Right lobe of liver (tissue), 6 donors: ENCODE data around the gene DCTN3. TPM values are rescaled to one million over a fixed set of nuclear protein-coding genes. Genes with fewer than 3 reads are reported as not detected.

Experiments used
- ATAC-seq, 4 donors: fragments of 200-7000 bp; cut with Tn5 transposase; one replicate each; pipeline ENCODE4 v1.9.1; 2020; ENCODE audit warnings: mild to moderate bottlenecking in 4 of 4, moderate library complexity in 4 of 4
- DNase-seq, 3 donors: peaks; one replicate each; pipeline ENCODE4 v3.0.0-alpha.2; 2020
- H3K27ac ChIP-seq, 3 donors: fragments of 200-600 bp; one replicate each; pipeline ENCODE4 v1.8.0; 2022
- H3K27me3 ChIP-seq, 2 donors: fragments of 200-600 bp; one replicate each; pipeline ENCODE4 v1.8.0; 2022
- H3K36me3 ChIP-seq, 4 donors: fragments of 200-600 bp; sonication (generic) in 1 of 4; one replicate each; pipeline versions ENCODE4 v1.5.1 to v1.8.0; 2017 to 2022; ENCODE audit warnings: control low read depth in 1 of 4
- H3K4me1 ChIP-seq, 4 donors: fragments of 200-600 bp; sonication (generic) in 1 of 4; one replicate each; pipeline versions ENCODE4 v1.5.1 to v1.8.0; 2017 to 2022; ENCODE audit warnings: control low read depth in 1 of 4
- H3K4me3 ChIP-seq, 3 donors: fragments of 200-600 bp; one replicate each; pipeline ENCODE4 v1.8.0; 2022
- H3K9me3 ChIP-seq, 4 donors: fragments of 200-600 bp; sonication (generic) in 1 of 4; one replicate each; pipeline versions ENCODE4 v1.5.1 to v1.8.0; 2017 to 2022; ENCODE audit warnings: control low read depth in 1 of 4
- POLR2A ChIP-seq: fragments of 450-650 bp; IDR thresholded peaks from one replicate; pipeline ENCODE4 v1.6.1; 2017; ENCODE audit warnings: antibody characterized with exemption, mild to moderate bottlenecking
- WGBS: methylation state at CpG from one replicate; pipeline ENCODE4 v1.1.6; 2018; ENCODE audit warnings: low coverage, low lambda C conversion rate; ENCODE audit not compliant: insufficient coverage; ENCODE audit errors: missing lambda C conversion rate; 5-methylcytosine and 5-hydroxymethylcytosine counted together
- intact Hi-C, 2 donors: fragments of 100-400 bp; cut with DNase I; formaldehyde crosslinking; loops; one replicate each; pipeline versions ENCODE4 v1.11.2 to v1.14.1; 2022
- total RNA-seq, 6 experiments: library from RNA; depleted of rRNA in 2 of 6; stranded (reverse); fragments of >200 nt in 2 of 6; fragmentation: NEBNext Ultra II Directional in 3 of 6; extraction: Animal tissue kit (Norgen Biotek cat#: 25700) in 3 of 6; gene quantifications; one replicate each; pipeline versions ENCODE4 v1.1.0 to v1.2.4, GENCODE V29; 2016 to 2023
- TF ChIP-seq, protein P1 (sequence below), 4 donors: fragments of 200-600 bp in 3 of 4; fragments of 450-650 bp in 1 of 4; IDR thresholded peaks; one replicate each; pipeline versions ENCODE4 v1.5.1 to v1.8.0; 2016 to 2022; ENCODE audit warnings: antibody characterized with exemption in 4 of 4, mild to moderate bottlenecking in 2 of 4
- donor health status: DM: no; HTN: yes; CAD: no.
- donor health status: DM: no; HTN: no; CAD: no.
- donor health status: DM: no; HTN: no; CAD: no.
- donor health status: DM: no; HTN: yes; CAD: no.
- donor health status: DM: no; HTN: yes; CAD: no.

The DCTN3 gene
- total RNA-seq, 6 experiments from 2014 or later: 26.4 to 36.8 (median 32.7) TPM

DNA sequence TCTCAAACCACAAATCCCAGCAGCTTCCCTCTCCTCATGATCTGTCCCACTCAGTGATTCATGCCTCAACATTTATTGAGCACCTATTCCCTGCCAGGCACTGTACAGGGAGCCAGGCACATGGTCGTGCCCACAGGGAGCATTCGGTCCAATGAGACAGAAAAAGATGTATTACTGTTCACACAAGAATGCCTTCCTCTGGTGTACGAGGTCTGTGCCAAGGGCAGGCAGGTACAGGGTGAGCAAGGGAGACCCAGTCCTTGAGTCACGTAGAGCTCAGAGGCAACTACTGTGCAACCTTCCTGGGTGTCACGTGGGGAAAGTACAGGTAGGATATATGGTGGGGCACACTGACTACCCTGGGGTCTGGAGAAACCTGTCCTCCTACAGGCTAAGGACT lies 35.3 kb downstream of the DCTN3 start:
- DNase-seq (peak in 1 of 3 donors; percentile 11), ATAC-seq (no peak)
- no peaks in the 10 kb centered on the region for H3K27me3 ChIP-seq
- H3K36me3 ChIP-seq: no peaks in the 10 kb centered on the region
- peaks cover 0 to 6% (median 0%) of the 10 kb centered on the region in 4 donors for H3K4me1 ChIP-seq
- no peak overlapping the region for H3K27ac ChIP-seq
- WGBS: 100% methylated on average over 2 of the region's 5 CpGs
- intact Hi-C loops: loop anchor here in 1 of 2 donors (5.0 kb wide), 1 partner anchor 33 kb away; no protein-coding TSS in a partner anchor
- no peak for TF ChIP-seq POLR2A
- TF ChIP-seq, protein P1, sequence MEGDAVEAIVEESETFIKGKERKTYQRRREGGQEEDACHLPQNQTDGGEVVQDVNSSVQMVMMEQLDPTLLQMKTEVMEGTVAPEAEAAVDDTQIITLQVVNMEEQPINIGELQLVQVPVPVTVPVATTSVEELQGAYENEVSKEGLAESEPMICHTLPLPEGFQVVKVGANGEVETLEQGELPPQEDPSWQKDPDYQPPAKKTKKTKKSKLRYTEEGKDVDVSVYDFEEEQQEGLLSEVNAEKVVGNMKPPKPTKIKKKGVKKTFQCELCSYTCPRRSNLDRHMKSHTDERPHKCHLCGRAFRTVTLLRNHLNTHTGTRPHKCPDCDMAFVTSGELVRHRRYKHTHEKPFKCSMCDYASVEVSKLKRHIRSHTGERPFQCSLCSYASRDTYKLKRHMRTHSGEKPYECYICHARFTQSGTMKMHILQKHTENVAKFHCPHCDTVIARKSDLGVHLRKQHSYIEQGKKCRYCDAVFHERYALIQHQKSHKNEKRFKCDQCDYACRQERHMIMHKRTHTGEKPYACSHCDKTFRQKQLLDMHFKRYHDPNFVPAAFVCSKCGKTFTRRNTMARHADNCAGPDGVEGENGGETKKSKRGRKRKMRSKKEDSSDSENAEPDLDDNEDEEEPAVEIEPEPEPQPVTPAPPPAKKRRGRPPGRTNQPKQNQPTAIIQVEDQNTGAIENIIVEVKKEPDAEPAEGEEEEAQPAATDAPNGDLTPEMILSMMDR (IDR thresholded peaks at IDR 0.05): no peak
- no peak overlapping the region for H3K4me3 ChIP-seq
- no peaks in the 10 kb centered on the region for H3K9me3 ChIP-seq

DNA sequence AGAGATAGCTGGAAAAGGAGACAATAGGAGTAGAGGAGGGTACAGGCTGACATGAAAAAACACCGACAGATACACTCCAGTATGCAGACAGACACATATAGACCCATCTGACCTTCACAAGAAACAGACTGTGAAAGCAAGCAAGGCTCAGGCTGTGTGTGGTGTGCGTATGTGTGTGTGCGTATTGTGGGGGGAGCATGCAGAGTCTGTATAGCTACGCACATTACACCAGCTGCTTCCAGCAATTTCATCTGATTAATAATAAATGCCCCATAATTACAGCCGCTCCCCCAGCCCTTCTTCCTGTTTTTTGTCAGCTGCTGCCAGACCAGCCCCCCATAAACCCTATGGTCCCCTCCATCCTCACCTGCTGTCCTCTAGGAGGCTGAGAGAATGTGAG lies 37.5 kb downstream of the DCTN3 start:
- intact Hi-C loops: no loop called here

GRCh38 chr9:34581318-34581717 lies 39.0 kb downstream of the DCTN3 start:
- no peaks in the 10 kb centered on the region for H3K9me3 ChIP-seq
- no peak for ATAC-seq
- H3K27me3 ChIP-seq: no peaks in the 10 kb centered on the region
- DNase-seq: peak in 1 of 3 donors; percentile 3
- TF ChIP-seq POLR2A: no peak
- TF ChIP-seq, protein P1 (IDR thresholded peaks at IDR 0.05): no peak
- H3K36me3 ChIP-seq: no peaks in the 10 kb centered on the region
- intact Hi-C loops: no loop called here
- H3K4me1 ChIP-seq: peaks cover 0 to 6% (median 0%) of the 10 kb centered on the region in 4 donors
- 68% methylated on average over 2 of the region's 3 CpGs for WGBS
- no peak overlapping the region for H3K27ac ChIP-seq
- no peak overlapping the region for H3K4me3 ChIP-seq

More for the DNA sequence above, 37.5 kb downstream of the DCTN3 start:
- no peaks in the 10 kb centered on the region for H3K9me3 ChIP-seq
- DNase-seq (no peak), ATAC-seq (no peak)
- H3K4me3 ChIP-seq: no peak overlapping the region
- TF ChIP-seq, protein P1 (IDR thresholded peaks at IDR 0.05): no peak
- TF ChIP-seq POLR2A: no peak
- no peaks in the 10 kb centered on the region for H3K36me3 ChIP-seq
- no peak overlapping the region for H3K27ac ChIP-seq
- H3K4me1 ChIP-seq: peaks cover 0 to 6% (median 0%) of the 10 kb centered on the region in 4 donors
- 93% methylated on average over 2 of the region's 5 CpGs for WGBS
- H3K27me3 ChIP-seq: no peaks in the 10 kb centered on the region

GRCh38 chr9:34580358-34580757 lies 39.9 kb downstream of the DCTN3 start:
- 86% methylated on average over 7 of the region's 8 CpGs for WGBS
- Histone ChIP-seq H3K27ac (no peak overlapping the region), H3K9me3 (no peaks in the 10 kb centered on the region), H3K27me3 (no peaks in the 10 kb centered on the region), H3K4me1 (peaks cover 0 to 6% (median 0%) of the 10 kb centered on the region in 4 donors), H3K4me3 (no peak overlapping the region), H3K36me3 (no peaks in the 10 kb centered on the region)
- DNase-seq (no peak), ATAC-seq (no peak)
- intact Hi-C loops: no loop called here
- TF ChIP-seq POLR2A: no peak
- TF ChIP-seq, protein P1 (IDR thresholded peaks at IDR 0.05): no peak

DNA sequence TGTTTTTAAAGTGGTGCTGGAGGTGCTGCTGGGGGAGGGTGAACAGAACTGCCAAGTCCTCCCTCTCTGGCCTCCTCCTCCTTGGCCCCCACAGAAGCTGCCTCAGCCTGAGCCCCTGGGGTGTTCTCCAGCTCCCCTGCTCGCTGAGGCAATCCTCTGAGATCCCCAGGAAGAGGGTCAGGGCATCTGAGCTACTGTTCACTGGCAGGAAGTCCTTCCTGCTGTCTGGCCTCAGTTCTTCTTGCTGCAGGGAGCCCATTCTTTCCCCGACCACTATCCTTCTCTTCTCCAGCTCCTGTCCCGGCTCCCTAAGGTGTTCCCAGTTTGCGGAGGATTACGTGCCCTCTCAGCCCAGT lies 40.5 kb downstream of the DCTN3 start:
- 100% methylated on average over 1 of the region's 5 CpGs for WGBS
- Histone ChIP-seq H3K36me3 (no peaks in the 10 kb centered on the region), H3K4me3 (no peak overlapping the region), H3K27ac (no peak overlapping the region), H3K4me1 (peaks cover 0 to 6% (median 0%) of the 10 kb centered on the region in 4 donors), H3K27me3 (no peaks in the 10 kb centered on the region), H3K9me3 (no peaks in the 10 kb centered on the region)
- DNase-seq (no peak), ATAC-seq (no peak)
- TF ChIP-seq POLR2A: no peak
- intact Hi-C loops: no loop called here
